ENCODE results near the gene ADPRHL1.

GRCh38 chr13:113485545-113485944 is 32.3 kb upstream of the ADPRHL1 start:
- TF ChIP-seq CTCF (conservative IDR thresholded peaks at IDR 0.05) (no peak), ZFX (IDR thresholded peaks at IDR 0.05) (no peak)
